Activated naive CD8-positive, alpha-beta T cell treated with anti-CD3 and anti-CD28 coated beads, Interleukin-2, amount 50 U/mL, for 24 hours (primary cell): ENCODE measurements around the gene MAN1C1.

ENCODE experiments used
- ATAC-seq: fragments of 150-1000 bp; cut with Tn5 transposase; one replicate; pipeline ENCODE4 v1.10.0; 2021
- DNase-seq: peaks from one replicate; pipeline ENCODE4 v3.0.0; 2021
- H3K27ac Mint-ChIP-seq: one replicate; pipeline ENCODE4 v1.8.0; 2021; ENCODE audit warnings: mild to moderate bottlenecking, mixed read lengths
- H3K27me3 Mint-ChIP-seq: one replicate; pipeline ENCODE4 v1.8.0; 2021; ENCODE audit warnings: mixed read lengths
- H3K36me3 Mint-ChIP-seq: one replicate; pipeline ENCODE4 v1.8.0; 2021; ENCODE audit warnings: low read depth, mixed read lengths
- H3K4me1 Mint-ChIP-seq: one replicate; pipeline ENCODE4 v1.8.0; 2021; ENCODE audit warnings: mixed read lengths
- H3K4me3 Mint-ChIP-seq: one replicate; pipeline ENCODE4 v1.8.0; 2021; ENCODE audit warnings: mild to moderate bottlenecking, moderate library complexity, mixed read lengths
- H3K9me3 Mint-ChIP-seq: one replicate; pipeline ENCODE4 v1.8.0; 2021; ENCODE audit warnings: mixed read lengths

MAN1C1 gene

DNA sequence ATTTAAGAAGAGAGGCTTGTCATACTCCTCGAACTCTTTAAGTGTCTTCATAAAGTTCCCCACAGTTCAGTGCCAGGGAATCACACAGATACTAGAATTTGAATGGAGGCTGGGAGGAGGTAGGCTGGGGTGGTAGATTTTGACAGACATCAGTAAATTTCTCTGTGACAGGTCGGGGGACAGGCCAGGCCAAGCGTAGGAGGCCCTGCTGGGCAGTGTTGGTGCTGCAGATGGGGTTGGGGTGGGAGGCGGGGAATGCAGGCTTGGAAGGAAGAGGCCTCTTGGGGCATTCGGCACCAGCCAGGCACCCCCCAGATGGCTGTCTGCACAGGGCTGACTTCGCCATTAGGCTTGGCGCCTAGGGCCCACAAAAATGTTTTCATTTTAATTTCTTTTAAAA lies 84.0 kb downstream of the MAN1C1 start:
- H3K27me3 Mint-ChIP-seq = peaks cover 3% of the 10 kb centered on the region
- H3K9me3 Mint-ChIP-seq = no peaks in the 10 kb centered on the region
- no peak overlapping the region for H3K27ac Mint-ChIP-seq
- no peak overlapping the region for H3K4me3 Mint-ChIP-seq
- no peaks in the 10 kb centered on the region for H3K36me3 Mint-ChIP-seq
- DNase-seq = no peak
- ATAC-seq = no peak
- H3K4me1 Mint-ChIP-seq = peaks cover 46% of the 10 kb centered on the region

DNA sequence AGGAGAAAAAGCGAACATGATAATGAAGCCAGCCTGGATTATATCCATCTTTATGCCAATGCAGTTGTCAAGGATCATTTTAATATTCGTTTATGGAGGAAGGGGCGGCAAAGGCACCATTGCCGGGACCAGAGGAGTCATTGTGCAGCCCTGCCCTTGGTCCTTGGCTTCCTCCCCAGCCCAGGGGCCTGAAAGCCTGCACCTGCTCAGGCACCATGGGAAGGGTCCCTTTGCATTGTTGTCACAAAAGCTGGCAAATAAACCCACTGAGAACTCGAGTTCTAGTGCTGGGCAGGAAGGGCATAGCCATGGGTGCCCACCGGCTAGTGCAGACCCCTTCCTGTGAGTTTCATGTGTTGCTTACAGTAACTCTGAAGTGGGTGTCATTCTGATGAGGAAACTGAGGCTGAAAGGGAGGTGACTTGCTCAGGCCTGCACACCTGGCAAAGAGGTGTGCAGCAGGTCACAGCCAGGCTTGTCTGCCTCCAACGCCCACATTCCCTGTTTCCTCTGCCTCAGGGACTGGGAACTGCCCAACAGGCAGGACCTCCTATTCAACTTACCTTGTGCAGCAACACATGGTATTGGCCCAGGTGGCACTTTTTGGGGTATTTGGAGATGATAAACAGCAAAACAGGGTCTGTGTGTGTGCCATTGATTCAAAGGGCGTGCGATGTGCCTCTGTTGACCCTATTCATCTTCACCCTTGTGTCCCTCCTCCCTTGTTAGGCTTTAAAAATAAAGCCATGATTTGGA lies 84.6 kb downstream of the MAN1C1 start:
- peaks cover 41% of the 10 kb centered on the region for H3K4me1 Mint-ChIP-seq
- H3K9me3 Mint-ChIP-seq = no peaks in the 10 kb centered on the region
- no peak overlapping the region for H3K4me3 Mint-ChIP-seq
- no peak for DNase-seq
- H3K27ac Mint-ChIP-seq = no peak overlapping the region
- H3K27me3 Mint-ChIP-seq = peaks cover 3% of the 10 kb centered on the region
- no peak for ATAC-seq
- H3K36me3 Mint-ChIP-seq = no peaks in the 10 kb centered on the region

DNA sequence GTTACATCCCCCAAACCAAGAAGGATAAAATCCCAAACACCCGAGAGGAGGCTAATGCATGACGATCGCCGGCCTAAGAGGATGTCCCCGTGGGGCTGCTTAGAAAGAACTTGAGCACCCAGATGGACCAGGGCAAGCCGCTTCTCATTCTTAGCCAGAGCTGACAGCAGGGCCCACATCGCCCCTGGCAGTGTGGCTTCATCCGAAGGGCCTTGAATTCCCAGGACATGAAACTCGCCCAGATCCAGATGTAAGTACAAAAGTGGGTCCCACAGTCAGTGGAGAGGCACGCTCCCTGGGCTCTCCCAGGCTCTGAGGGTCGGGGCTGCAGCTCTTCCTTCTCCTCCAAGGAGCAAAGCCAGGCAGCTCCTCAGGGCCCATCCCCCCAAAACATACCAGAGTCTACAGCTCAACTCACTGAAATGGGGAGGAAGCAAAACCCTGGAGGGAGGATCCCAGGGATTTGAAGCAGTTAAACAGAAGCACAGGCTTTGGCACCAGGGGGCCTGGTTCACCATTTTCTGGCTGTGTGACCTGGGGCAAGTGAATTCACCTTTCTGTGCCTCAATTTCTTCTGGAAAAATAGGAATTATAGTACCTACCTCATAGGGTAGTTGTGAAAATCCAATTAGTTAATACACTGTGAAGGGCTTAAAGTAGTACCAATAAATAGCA lies 85.6 kb downstream of the MAN1C1 start:
- Mint-ChIP-seq H3K4me1 (peaks cover 32% of the 10 kb centered on the region), H3K27ac (no peak overlapping the region), H3K36me3 (no peaks in the 10 kb centered on the region), H3K27me3 (peaks cover 5% of the 10 kb centered on the region), H3K4me3 (no peak overlapping the region), H3K9me3 (no peaks in the 10 kb centered on the region)
- ATAC-seq (no peak), DNase-seq (no peak)

GRCh38 chr1:25703041-25703440 lies 86.5 kb downstream of the MAN1C1 start:
- H3K9me3 Mint-ChIP-seq = no peaks in the 10 kb centered on the region
- no peak overlapping the region for H3K4me3 Mint-ChIP-seq
- H3K27me3 Mint-ChIP-seq = peaks cover 2% of the 10 kb centered on the region
- no peak overlapping the region for H3K27ac Mint-ChIP-seq
- H3K4me1 Mint-ChIP-seq = peaks cover 28% of the 10 kb centered on the region
- DNase-seq (no peak), ATAC-seq (no peak)
- no peaks in the 10 kb centered on the region for H3K36me3 Mint-ChIP-seq

DNA sequence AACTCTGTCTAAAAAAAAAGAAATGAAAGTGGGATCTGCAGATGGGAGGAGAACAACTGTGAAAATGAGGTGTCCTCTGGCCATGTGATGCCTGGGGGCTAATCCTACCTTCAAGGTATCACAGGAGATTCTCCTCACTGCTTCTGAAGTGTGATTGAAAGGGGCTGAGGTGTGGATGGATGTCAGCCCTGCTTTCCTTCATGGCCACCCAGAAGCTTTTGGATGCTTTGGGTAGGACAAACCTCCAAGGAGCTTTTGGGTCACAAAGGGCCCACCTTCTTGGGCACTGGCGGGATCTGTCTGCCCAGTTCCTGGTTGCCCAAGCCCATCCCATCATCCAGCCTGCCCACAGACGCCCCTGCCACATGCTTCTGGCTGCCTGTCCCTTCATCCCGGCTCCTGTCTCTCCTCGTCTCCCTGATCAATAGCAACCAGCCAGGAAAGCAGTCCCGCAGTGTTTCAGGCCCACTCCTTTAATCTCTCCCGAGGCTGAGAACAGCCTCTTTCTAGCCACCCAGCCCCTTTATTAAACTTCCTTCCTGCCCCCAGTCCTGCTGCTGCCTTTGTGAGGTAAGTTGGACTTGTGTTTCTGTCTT lies 87.2 kb downstream of the MAN1C1 start:
- peaks cover 2% of the 10 kb centered on the region for H3K27me3 Mint-ChIP-seq
- no peak overlapping the region for H3K27ac Mint-ChIP-seq
- H3K36me3 Mint-ChIP-seq = no peaks in the 10 kb centered on the region
- peaks cover 28% of the 10 kb centered on the region for H3K4me1 Mint-ChIP-seq
- DNase-seq = no peak
- no peak overlapping the region for H3K4me3 Mint-ChIP-seq
- no peaks in the 10 kb centered on the region for H3K9me3 Mint-ChIP-seq
- no peak for ATAC-seq

DNA sequence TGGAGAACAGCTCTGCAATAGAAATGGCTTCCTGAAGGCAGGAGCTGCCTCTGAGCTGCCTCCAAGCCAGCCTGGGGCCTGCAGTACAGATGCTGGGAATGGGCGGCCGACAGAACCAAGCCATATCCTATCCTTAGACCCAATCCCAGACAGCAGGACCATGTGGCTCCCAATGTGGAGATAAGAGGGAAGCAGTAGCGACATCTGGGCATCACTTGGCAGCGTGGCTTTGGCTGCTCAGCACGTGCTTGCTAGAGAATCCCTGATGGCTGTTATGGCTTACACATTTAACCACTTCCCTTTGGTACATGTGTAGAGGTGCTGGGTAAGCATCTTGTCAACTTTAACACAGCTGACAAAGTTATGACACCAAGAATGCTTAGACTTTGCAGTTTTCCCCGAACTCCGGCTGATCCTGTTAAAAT lies 87.7 kb downstream of the MAN1C1 start:
- DNase-seq (no peak), ATAC-seq (peak; percentile 52)
- Mint-ChIP-seq H3K36me3 (no peaks in the 10 kb centered on the region), H3K27ac (peak overlapping the region; percentile 6), H3K9me3 (no peaks in the 10 kb centered on the region), H3K4me1 (peaks cover 30% of the 10 kb centered on the region), H3K27me3 (peaks cover 2% of the 10 kb centered on the region), H3K4me3 (no peak overlapping the region)

DNA sequence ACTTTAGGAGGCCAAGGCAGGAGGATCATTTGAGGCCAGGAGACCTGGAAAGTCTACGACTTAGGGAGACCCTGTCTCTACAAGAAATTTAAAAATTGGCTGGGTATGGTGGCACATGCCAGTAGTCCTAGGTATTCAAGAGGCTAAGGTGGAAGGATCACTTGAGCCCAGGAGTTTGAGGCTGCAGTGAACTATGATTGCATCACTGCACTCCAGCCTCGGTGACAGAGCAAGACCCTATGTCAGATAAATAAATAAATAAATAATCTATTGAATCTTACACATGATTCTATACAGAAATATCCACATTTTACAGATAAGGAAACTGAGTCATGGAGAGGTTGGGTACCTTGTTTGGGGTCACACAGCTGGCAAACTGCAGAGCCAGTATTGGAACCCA lies 89.1 kb downstream of the MAN1C1 start:
- no peak overlapping the region for H3K27ac Mint-ChIP-seq
- DNase-seq (no peak), ATAC-seq (no peak)
- peaks cover 2% of the 10 kb centered on the region for H3K27me3 Mint-ChIP-seq
- H3K9me3 Mint-ChIP-seq = no peaks in the 10 kb centered on the region
- no peak overlapping the region for H3K4me3 Mint-ChIP-seq
- H3K36me3 Mint-ChIP-seq = no peaks in the 10 kb centered on the region
- H3K4me1 Mint-ChIP-seq = peaks cover 36% of the 10 kb centered on the region

DNA sequence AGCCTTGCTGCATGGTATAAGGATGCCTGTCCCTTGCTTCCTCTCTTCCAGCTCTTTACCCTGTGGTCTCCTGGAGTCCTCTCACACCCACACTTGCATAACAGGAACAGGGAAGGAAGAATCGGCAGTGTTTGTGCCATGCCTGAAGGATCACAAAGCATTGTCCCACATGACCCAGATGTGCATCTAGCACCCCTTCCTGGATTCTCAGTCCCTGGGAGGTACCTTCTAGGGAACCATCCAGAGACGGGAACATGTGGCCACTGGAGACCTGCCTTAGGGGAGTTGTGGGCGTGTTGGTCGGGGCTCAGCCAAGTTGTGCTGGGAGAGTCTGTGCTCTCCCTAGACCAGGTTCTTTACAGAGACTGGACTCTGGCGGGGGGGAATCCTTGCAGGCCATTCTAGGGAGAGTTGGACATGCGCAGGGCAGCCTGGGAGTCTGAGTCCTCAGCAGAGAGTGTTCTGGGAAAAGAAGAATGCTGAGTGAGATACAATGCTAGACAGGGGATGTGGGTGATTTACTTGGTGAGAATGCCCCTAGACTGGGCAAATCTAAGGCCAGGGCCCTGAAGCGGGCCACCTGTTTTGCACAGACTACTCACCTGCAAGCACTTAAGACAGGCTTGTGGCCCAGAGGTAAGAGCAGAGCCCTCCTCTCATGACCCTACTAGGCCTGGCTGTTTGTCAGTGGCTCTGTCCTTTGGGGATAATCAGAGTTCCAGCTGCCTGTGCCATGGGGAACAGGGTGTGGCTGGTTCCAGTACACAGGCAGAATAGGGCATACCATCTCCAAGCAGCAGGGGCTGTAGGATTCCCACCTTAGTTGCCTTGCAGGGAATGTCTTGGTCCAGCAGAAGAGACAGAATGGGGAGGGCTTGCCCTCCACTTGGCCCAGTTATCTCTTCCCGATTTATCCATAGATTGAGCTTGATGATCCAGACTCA lies 89.8 kb downstream of the MAN1C1 start:
- peaks cover 2% of the 10 kb centered on the region for H3K27me3 Mint-ChIP-seq
- H3K27ac Mint-ChIP-seq = no peak overlapping the region
- no peak for ATAC-seq
- no peak for DNase-seq
- peaks cover 43% of the 10 kb centered on the region for H3K4me1 Mint-ChIP-seq
- H3K4me3 Mint-ChIP-seq = no peak overlapping the region
- no peaks in the 10 kb centered on the region for H3K9me3 Mint-ChIP-seq
- no peaks in the 10 kb centered on the region for H3K36me3 Mint-ChIP-seq

DNA sequence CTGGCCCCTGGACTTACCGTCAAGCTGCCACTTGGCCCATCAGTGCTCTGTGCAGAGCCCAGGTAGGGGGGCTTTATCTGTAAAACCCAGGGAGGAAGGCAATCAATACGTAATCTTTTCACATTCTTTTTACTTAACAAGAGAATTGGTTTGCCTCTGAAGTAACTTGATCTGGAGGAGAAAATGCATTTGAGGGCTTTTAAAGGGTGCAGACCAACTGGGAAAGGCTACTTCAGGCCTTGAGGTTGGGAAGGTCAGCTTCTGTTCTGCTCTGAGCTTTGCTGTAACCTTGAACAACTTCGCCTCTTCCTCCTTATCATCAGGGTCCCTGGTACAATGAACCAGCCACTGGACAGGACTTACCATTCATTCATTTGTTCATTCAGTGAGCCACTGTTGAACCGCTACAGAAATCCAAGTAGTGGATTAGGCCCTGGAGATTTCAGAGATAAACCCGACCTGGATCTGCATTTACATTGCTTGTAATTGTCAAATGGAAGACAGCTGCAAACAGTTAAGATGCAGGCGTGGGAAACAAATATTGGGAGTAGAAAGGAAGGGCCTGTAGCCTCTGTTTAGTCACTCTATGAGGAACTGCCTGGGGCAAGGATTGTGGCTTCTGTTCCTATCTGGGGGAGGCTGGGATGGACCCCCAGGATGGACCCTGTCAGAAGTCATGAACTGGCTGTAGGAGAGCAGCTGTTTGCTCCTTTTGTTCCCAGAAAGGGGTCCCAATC lies 90.9 kb downstream of the MAN1C1 start:
- peaks cover 53% of the 10 kb centered on the region for H3K4me1 Mint-ChIP-seq
- H3K27ac Mint-ChIP-seq = no peak overlapping the region
- no peaks in the 10 kb centered on the region for H3K36me3 Mint-ChIP-seq
- no peaks in the 10 kb centered on the region for H3K9me3 Mint-ChIP-seq
- no peak for DNase-seq
- H3K27me3 Mint-ChIP-seq = peaks cover 2% of the 10 kb centered on the region
- no peak for ATAC-seq
- H3K4me3 Mint-ChIP-seq = no peak overlapping the region

DNA sequence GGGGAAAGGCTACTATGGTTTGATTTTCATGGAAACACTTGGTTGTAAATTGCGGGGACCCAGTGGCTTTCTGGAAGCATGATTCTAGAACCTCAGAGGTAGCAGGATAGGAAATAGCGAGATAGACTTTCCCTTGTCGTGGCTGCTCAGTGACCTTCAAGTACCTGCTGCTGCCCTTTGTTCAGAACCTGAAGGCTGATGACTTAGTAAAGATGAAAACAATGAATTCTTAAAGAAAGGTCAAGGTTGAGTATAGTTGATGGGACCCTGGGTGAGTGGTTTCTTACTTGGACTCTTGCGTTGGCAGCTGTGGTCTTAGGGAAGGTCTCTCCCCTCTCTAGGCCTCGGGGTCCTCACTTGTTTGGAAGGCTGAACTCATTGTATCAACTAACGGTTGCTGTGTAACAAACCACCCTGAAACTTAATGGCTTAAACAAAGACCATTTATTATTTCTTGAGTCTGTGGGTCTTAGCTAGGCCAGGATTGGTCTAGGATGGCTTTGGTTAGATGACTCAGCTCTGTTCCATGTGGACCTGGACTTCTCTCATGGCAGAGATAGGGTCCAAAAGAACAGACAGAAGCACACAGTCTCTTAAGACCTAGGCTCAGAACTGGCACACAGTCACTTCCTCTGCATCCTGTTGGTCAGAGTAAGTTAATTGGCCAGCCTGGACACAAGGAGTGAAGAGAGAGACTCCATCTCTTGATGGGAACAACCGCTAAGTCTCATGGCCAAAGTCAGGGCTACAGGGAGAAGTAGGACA lies 94.2 kb downstream of the MAN1C1 start:
- H3K27ac Mint-ChIP-seq = peak overlapping the region; percentile 69

GRCh38 chr1:25711555-25712298 lies 95.1 kb downstream of the MAN1C1 start:
- peak; percentile 57 for DNase-seq
- ATAC-seq = peak; percentile 48
- Mint-ChIP-seq H3K4me3 (peak overlapping the region; percentile 32), H3K27ac (peak overlapping the region; percentile 69), H3K4me1 (peaks cover 40% of the 10 kb centered on the region), H3K36me3 (no peaks in the 10 kb centered on the region), H3K27me3 (peaks cover 2% of the 10 kb centered on the region), H3K9me3 (no peaks in the 10 kb centered on the region)

More for the DNA sequence above, 94.2 kb downstream of the MAN1C1 start:
- H3K9me3 Mint-ChIP-seq = no peaks in the 10 kb centered on the region
- no peaks in the 10 kb centered on the region for H3K36me3 Mint-ChIP-seq
- DNase-seq (peak; percentile 36), ATAC-seq (peak; percentile 85)
- peaks cover 2% of the 10 kb centered on the region for H3K27me3 Mint-ChIP-seq
- peaks cover 40% of the 10 kb centered on the region for H3K4me1 Mint-ChIP-seq
- peak overlapping the region; percentile 32 for H3K4me3 Mint-ChIP-seq

DNA sequence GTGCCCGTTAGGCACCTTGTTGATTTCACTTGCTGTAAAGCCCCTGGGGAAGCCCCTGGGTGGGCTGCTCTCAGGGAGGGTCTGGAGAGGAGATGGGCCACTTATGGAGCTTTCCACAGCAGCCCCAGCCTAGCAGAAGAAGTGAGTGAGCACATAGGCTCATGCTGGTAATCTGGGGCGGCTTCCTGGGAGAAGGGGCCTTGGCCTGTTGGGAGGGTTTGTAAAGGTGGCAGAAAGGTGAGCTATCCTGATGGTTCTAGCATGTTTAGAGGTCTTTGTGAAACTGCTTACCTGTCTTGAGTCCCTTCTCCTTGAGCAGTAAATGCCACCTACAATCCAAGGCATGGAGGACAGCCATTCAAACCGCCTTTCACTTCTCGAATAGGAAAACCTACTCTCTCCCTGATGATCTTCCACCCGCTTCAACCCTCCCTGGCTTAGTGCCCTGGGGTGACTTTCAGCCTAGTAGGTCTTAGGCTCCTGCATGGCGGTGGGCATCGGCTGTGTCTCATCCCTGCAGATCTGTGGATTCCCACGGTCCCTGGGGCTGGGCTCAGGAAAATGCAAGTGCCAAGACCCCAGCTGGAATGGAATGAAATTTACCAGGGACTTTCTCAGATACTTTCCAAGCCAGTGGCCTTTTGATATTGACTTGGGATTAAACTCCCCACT lies 95.8 kb downstream of the MAN1C1 start:
- H3K27ac Mint-ChIP-seq = no peak overlapping the region

More for the DNA sequence above, 95.8 kb downstream of the MAN1C1 start:
- no peak for DNase-seq
- Mint-ChIP-seq H3K27me3 (no peaks in the 10 kb centered on the region), H3K4me3 (no peak overlapping the region), H3K4me1 (peaks cover 38% of the 10 kb centered on the region), H3K9me3 (no peaks in the 10 kb centered on the region), H3K36me3 (no peaks in the 10 kb centered on the region)
- no peak for ATAC-seq
